Pulmonary artery endothelial cell (primary cell): ENCODE data around the gene USP8. TPM values are rescaled to one million over a fixed set of nuclear protein-coding genes. Genes with fewer than 3 reads are reported as not detected.

Source experiments
- DNase-seq: peaks from one replicate; pipeline ENCODE4 v3.0.0-alpha.2; 2011; ENCODE audit warnings: low read depth, low spot score
- total RNA-seq: library from RNA; depleted of rRNA; stranded (reverse); fragments of >200 nt; gene quantifications from 2 replicates; pipeline ENCODE4 v1.2.3, GENCODE V29; 2014

The USP8 gene
- total RNA-seq, 1 donor from 2014 or later, result 48.8 TPM

GRCh38 chr15:50542887-50543210, 118.6 kb downstream of the USP8 start:
- no peak for DNase-seq

- DNase-seq, result no peak
These were observed 119.4 kb downstream of the USP8 start for GRCh38 chr15:50543556-50543955.

- no peak for DNase-seq
These were observed 120.2 kb downstream of the USP8 start for GRCh38 chr15:50544368-50544767.

- DNase-seq, result no peak
These were observed 122.4 kb downstream of the USP8 start, which contains the start of gene USP50 for GRCh38 chr15:50546566-50546965. Gene USP50, minus strand, starts transcription at chr15:50546666. Its CDS starts 141 bp downstream, at chr15:50546525.

- no peak for DNase-seq
These were observed 125.1 kb downstream of the USP8 start for GRCh38 chr15:50549326-50549725.

GRCh38 chr15:50552238-50552637, 128.0 kb downstream of the USP8 start:
- no peak for DNase-seq

GRCh38 chr15:50556642-50557371, 132.6 kb downstream of the USP8 start:
- no peak for DNase-seq

- DNase-seq, result no peak
These were observed 133.8 kb downstream of the USP8 start for GRCh38 chr15:50558012-50558411.

GRCh38 chr15:50562735-50563640, 138.8 kb downstream of the USP8 start:
- DNase-seq, result no peak

- DNase-seq, result no peak
These were observed 139.6 kb downstream of the USP8 start for GRCh38 chr15:50563756-50564155.

Other genes with a start within 250 kb of the USP8 start
- gene SLC27A2, start 242.2 kb upstream of the USP8 start, total RNA-seq, result 0.11 TPM in 1 of 2 replicates, not detected in the other
- not detected in 2 replicates for gene HDC, start 158.7 kb upstream of the USP8 start, total RNA-seq
- 118 and 131 TPM in 2 replicates for gene GABPB1, start 69.2 kb upstream of the USP8 start, total RNA-seq
- 0.13 TPM in 1 of 2 replicates, not detected in the other for gene USP50, start 122.3 kb downstream of the USP8 start, total RNA-seq